ENCODE data around the gene ZBTB16. TPM values are rescaled to one million over a fixed set of nuclear protein-coding genes. Genes with fewer than 3 reads are reported as not detected.
A peak's percentile ranks its signal among the peaks of the same experiment; 100 is the strongest.

Gene ZBTB16
- total RNA-seq, 1 donor from 2014 or later: 11.9 TPM

DNA sequence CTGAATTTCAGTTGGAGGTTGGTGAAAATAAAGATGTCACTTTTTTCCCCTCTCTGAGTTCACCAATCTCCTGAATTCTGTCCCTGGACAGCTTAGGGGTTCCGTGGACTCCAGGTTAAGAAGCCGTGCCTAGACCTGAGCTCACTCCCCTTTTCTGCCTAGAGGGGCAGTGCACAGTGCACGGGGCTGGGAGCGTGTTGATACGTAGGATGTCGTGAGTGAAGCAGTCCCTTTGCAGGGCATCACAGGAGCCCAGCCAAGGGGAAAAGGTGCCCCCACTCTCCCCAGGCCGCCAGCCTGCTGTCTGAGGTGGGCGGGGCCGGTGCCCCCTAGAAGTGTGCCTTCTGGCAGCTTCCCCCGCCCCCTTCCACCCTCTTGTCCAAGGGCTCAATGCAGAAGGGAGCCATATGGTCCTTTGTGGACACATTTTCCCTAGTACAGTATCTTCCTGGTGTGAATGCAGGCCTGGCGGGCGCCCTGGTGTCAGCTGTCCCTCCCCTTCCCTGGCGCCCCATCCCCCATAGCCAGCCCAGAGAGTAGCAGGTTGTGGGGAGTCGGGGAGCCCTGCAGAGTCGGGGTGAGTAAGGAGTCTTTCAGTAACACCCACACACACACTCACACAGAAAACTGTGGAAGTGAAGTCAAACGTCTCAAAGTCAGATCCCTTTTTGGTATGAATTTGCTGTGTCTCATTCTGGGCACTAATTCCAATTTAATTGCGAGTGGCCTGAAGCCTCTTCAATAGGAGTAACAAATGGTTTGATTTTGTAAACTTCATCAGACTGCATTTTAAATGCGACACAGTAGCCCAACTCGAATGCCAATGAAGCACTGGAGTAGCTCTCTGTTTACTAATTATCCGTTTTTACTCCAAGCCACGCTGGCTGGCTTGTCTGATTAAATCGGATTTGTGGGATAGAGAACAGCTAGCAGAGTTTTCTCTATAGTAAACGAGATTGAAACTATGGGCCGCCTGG is 169.2 kb downstream of the ZBTB16 start:
- no peak overlapping the region for H3K27ac Mint-ChIP-seq

DNA sequence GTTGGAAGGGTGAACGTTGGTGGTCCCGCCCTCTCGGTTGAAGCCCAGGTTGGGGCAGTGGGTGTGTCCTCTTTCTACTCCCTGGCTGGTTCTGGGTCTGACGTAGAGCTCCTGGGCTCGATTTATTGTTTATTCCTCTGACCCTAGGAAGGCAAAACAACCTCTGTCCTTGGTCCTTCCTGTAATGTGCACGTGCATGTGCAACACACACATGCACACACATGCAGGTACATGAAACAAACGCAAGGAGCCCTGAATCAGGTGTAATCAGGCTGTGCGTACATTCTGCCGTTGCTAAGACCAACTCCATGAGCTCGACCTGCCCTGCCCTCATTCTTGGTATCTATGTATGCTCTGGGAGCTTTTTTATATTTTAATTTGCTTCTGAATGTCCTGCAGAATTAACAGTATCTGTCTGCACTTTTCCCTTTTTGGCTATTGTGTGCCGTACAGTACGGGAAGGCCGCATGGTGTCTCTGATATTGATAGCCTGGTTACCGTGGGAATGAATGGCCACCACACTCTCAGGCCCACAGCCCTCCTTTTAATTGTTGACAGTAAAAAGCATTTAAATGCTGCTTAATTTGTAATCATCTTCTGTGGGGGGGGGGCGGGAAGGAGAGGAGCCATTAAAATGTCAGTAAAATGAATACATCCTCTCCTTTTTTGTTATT is 170.7 kb downstream of the ZBTB16 start:
- no peak overlapping the region for H3K27ac Mint-ChIP-seq
- H3K27me3 Mint-ChIP-seq: peaks cover 58% of the 10 kb centered on the region
- TF ChIP-seq, protein P1, sequence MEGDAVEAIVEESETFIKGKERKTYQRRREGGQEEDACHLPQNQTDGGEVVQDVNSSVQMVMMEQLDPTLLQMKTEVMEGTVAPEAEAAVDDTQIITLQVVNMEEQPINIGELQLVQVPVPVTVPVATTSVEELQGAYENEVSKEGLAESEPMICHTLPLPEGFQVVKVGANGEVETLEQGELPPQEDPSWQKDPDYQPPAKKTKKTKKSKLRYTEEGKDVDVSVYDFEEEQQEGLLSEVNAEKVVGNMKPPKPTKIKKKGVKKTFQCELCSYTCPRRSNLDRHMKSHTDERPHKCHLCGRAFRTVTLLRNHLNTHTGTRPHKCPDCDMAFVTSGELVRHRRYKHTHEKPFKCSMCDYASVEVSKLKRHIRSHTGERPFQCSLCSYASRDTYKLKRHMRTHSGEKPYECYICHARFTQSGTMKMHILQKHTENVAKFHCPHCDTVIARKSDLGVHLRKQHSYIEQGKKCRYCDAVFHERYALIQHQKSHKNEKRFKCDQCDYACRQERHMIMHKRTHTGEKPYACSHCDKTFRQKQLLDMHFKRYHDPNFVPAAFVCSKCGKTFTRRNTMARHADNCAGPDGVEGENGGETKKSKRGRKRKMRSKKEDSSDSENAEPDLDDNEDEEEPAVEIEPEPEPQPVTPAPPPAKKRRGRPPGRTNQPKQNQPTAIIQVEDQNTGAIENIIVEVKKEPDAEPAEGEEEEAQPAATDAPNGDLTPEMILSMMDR (conservative IDR thresholded peaks at IDR 0.05): no peak
- H3K4me3 Mint-ChIP-seq: no peak overlapping the region
- DNase-seq (ENCODE audit: extremely low spot score, unreplicated experiment): no peak
- H3K4me1 Mint-ChIP-seq (ENCODE audit: unreplicated experiment): peaks cover 32% of the 10 kb centered on the region
- H3K9me3 Mint-ChIP-seq: no peaks in the 10 kb centered on the region
- H3K36me3 Mint-ChIP-seq: no peaks in the 10 kb centered on the region

More for the DNA sequence above, 169.2 kb downstream of the ZBTB16 start:
- no peaks in the 10 kb centered on the region for H3K36me3 Mint-ChIP-seq
- H3K9me3 Mint-ChIP-seq: no peaks in the 10 kb centered on the region
- peaks cover 27% of the 10 kb centered on the region for H3K4me1 Mint-ChIP-seq (ENCODE audit: unreplicated experiment)
- no peak for DNase-seq (ENCODE audit: extremely low spot score, unreplicated experiment)
- H3K27me3 Mint-ChIP-seq: peaks cover 58% of the 10 kb centered on the region
- TF ChIP-seq, protein P1 (conservative IDR thresholded peaks at IDR 0.05): no peak
- no peak overlapping the region for H3K4me3 Mint-ChIP-seq

DNA sequence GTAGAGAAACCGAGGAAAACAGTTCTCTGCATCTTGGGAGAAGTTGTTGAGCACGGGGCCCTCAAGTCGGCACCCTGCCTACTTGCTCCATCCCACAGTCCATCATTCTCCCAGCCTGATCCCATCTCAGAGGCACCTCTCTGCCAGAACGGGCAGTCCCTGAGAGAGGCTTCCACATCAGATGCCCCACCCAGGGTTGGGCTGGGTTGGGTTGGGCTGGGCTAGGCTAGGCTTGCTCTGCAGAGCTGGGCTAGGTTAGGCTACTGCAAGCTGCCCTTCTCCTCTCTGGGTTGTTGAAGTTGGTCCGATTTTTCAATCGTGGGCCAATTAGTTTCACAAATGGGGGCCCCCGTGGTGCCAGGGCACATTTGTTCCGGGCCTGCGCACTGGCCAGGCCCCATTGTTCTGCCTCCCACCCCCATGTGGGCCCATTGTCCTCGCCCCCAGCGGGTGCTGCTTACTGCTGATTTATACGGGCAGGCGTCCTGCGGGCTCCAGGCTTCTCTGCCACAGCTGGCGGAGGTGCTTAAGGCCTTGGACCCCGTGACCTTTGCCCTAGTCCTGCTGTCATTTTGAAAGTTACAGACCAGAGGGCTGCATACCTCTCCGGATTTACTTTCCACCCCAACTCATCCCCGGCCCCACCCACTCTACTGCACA is 173.0 kb downstream of the ZBTB16 start:
- TF ChIP-seq, protein P1 (conservative IDR thresholded peaks at IDR 0.05): no peak
- H3K27ac Mint-ChIP-seq: no peak overlapping the region
- H3K36me3 Mint-ChIP-seq: no peaks in the 10 kb centered on the region
- no peaks in the 10 kb centered on the region for H3K9me3 Mint-ChIP-seq
- H3K4me3 Mint-ChIP-seq: no peak overlapping the region
- peaks cover 59% of the 10 kb centered on the region for H3K27me3 Mint-ChIP-seq
- no peak for DNase-seq (ENCODE audit: extremely low spot score, unreplicated experiment)
- peaks cover 27% of the 10 kb centered on the region for H3K4me1 Mint-ChIP-seq (ENCODE audit: unreplicated experiment)

DNA sequence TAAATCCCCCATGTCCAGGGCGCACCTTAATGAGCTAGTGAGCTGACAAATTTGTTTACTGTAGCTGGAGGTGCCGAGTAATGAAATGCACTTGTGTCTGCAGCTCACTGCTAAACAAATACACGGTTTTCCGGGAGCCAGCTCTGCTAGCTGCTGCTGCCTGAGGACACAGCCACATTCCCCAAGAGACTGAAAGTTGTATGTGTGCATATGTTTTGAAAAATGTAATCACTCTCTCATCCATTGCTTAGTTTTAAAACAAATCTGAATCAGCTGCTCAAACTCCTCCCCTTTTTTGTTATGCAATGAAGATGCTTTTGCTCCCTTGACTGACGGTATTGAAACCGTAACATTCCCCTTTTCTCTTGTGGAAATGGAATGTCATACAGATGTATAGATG is 174.2 kb downstream of the ZBTB16 start:
- Mint-ChIP-seq H3K4me3 (peak overlapping the region; percentile 42), H3K27ac (peak overlapping the region; percentile 20), H3K36me3 (no peaks in the 10 kb centered on the region), H3K4me1 (ENCODE audit: unreplicated experiment) (peaks cover 29% of the 10 kb centered on the region), H3K27me3 (peaks cover 61% of the 10 kb centered on the region), H3K9me3 (no peaks in the 10 kb centered on the region)
- DNase-seq (ENCODE audit: extremely low spot score, unreplicated experiment): no peak
- TF ChIP-seq, protein P1 (conservative IDR thresholded peaks at IDR 0.05): no peak

DNA sequence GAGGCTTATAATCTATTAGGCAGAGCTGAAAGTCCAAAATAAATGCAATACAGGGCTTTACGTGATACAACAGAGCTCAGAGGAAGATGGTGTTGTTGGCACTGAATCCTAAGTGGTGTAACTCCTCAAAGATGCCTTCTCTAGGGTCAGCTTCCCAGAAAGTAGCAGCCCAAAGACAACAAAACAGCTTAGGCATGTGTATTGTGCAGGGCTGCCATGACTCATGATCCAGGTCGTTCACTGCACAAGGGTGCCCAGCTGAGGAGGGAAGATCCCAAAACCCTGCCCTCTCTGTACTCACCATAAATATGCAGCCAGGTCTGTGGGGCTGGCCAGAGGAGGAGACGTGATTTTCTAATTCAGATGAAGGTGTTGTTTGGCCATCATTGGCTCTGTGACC is 177.3 kb downstream of the ZBTB16 start:
- DNase-seq (ENCODE audit: extremely low spot score, unreplicated experiment): no peak
- TF ChIP-seq, protein P1 (conservative IDR thresholded peaks at IDR 0.05): no peak
- H3K36me3 Mint-ChIP-seq: no peaks in the 10 kb centered on the region
- H3K27ac Mint-ChIP-seq: no peak overlapping the region
- peaks cover 56% of the 10 kb centered on the region for H3K27me3 Mint-ChIP-seq
- H3K4me1 Mint-ChIP-seq (ENCODE audit: unreplicated experiment): peaks cover 19% of the 10 kb centered on the region
- H3K4me3 Mint-ChIP-seq: no peak overlapping the region
- H3K9me3 Mint-ChIP-seq: no peaks in the 10 kb centered on the region

All from type B pancreatic cell (in vitro differentiated cells).